Activated T-cell treated with anti-CD3 and anti-CD28 coated beads for 1 hour (primary cell): Measurements from ENCODE around the gene XCR1.
"Not testable (repeated sequence)": the region's sequence is repeated elsewhere in the genome, so short reads cannot be mapped to it uniquely, and the experiment has no call there.

Experiments
- DNase-seq: peaks from one replicate; pipeline ENCODE4 v3.0.0-alpha.2; 2020; ENCODE audit warnings: low read depth

The XCR1 gene

DNA sequence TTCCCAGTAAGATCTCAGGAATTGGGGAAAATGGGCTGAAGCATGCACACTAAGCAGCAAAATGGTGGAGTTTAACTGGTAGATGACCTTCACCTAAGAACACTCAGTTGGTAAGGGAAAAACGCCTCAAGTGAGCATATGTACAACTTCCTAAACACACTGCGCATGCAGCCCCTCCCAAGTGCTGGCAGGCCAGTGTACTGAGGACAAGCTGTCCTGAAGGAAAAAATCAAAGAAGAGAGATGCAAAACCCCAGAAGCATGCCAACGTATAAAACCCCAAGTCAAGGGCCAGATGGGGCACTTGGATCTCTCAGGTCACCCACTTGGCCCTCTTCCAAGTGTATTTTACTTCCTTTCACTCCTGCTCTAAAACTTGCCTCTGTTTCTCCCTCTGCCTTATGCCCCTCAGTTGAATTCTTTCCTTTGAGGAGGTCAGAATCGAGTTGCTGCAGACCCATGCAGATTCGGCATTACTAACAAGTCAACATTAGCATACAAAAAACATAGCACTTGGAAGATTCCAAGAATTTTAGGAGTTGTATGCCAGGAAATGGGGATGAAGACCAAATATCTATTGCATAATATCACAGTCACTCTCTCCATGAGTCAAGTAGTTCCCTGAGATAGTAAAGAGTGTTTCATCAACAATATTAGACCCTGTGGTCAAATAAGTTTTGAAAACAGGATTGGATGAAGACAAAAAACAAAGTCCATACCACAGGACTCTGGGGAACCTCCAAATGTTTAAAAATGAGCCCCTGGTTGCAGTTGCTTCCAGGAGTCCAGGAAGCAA lies 20.8 kb downstream of the XCR1 start:
- DNase-seq, result no peak

- DNase-seq, result not testable (repeated sequence)
Measured at GRCh38 chr3:46003706-46004105, 23.6 kb downstream of the XCR1 start.

- DNase-seq, result no peak
Measured at GRCh38 chr3:46001178-46001577, 26.1 kb downstream of the XCR1 start.

- no peak for DNase-seq
Measured at GRCh38 chr3:45997942-45998341, 29.3 kb downstream of the XCR1 start.

DNA sequence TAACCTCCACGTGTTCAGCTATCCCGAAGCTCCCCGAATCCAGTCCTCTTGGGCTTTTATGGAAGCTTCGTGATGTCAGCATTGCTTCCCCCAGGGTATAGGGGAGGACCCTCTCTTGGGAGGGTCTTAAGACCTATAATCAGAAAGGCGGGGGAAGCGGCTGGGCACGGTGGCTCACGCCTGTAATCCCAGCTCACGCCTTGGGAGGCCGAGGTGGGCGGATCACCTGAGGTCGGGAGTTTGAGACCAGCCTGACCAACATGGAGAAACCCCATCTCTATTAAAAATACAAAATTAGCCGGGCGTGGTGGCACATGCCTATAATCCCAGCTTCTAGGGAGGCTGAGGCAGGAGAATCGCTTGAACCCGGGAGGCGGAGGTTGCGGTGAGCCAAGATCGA lies 29.8 kb downstream of the XCR1 start:
- DNase-seq, result not testable (repeated sequence)

DNA sequence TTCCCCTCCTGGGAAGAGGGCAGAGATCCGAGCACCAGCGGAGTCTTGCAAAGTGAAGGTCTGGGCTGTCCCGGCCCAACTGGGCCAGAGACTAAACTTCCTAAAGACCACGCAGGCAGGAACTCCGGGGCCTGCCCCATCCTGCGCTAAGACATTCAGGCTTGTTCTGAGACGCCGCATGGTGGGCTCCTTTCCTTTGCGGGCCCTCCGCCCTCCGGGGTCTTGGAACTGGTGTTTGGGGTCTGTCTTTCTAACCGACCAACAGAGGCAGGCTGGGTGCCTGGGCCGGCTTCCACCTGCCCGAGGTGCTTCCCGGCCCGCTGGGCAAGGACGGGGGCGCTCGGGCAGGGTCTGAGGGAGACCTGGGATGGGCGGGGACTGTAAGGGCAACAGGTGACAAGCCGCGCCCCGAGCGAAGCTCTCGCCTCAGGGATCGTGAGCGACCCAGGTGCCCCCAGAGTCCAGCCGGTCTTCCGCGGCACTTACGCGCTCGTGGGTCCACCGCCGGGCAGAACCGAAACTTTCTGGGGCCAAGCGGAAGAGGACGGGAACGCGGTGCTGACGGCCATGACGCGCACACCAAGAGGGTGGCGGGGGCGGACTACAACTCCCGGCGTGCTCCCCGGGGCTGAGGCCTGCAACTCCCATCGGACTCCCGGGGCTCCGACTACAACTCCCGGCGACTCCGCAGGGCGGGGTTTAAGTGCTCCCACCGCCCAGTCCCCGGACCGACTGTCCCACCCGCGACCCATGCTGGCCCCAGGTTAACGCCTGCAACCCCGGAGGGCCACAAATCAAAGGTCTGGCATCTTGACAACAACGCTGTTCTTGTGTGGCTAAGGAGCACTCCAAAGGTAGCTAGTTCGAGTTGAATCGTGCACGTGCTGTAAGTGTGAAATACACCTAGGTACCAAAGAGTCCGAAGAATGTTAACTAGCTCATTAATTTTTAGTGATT lies 31.8 kb downstream of the XCR1 start, which contains the start of gene FYCO1:
TSS of gene FYCO1 (minus strand) at position 589 of the 957 bp plus-strand sequence. CDS start 10,914 bp downstream, outside the sequence.
- peak; percentile 81 for DNase-seq

GRCh38 chr3:45994419-45995235 lies 32.7 kb downstream of the XCR1 start:
- DNase-seq, result peak; percentile 16

- no peak for DNase-seq
Measured at GRCh38 chr3:45993421-45994027, 33.8 kb downstream of the XCR1 start.

GRCh38 chr3:45992821-45993221 lies 34.5 kb downstream of the XCR1 start:
- DNase-seq, result no peak

- DNase-seq, result no peak
Measured at GRCh38 chr3:45992133-45992729, 35.1 kb downstream of the XCR1 start.

DNA sequence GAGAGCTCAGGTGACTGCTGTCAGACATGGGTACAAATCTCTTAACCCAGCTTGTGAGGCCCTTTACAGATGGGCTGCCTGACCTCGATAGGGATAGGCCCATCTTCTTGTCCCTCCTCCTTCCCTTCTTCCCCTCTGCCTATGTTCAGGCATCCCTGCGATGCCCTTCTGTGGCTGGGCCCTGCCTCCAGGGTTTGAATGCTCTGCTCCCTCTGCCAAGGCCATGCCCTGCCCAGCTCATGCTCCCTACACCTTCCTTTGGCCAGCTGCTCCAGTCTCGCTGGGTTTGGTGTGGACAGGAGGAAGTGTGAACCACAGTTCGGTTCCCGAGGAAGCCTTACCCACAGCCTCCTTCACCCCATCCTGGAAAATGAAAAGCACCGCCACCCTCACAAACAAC lies 35.9 kb downstream of the XCR1 start:
- DNase-seq, result no peak

DNA sequence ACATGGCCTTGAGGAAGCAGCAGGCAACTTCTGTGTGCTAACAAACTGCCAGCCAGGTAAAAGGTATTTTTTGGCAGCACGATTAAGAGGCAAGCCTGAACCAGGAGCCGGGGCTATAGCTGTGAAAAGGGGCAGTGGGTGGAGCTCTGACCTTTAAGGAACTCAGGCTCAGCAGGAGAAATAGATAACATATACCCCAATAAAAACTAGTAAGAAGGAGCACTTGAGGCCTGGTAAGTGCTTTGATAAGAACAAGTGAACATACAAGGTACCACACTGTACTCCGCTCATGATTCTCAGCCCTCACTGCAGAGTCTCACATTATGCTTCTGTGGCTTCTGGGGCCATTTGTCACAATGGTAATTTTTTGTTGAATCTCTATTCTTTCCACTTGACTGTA lies 37.1 kb downstream of the XCR1 start:
- DNase-seq, result no peak

DNA sequence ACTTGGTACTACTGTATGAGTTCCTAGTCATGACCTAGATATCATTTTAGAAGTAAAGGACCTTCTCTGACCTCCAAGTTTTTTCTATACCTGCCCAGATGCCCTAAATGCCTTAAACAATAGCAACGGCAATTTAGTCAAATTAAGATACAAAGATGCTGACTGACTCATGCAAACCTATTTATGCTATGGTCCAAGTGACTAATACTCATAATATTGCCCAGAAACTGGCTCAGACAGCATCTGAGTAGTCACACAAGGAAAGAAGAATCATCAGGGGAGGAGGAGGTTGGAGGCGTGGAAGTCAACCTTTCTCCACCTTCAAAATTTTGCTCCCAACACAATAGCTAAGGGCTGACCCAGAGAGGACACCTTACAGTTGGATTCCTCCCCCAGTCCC lies 38.5 kb downstream of the XCR1 start:
- no peak for DNase-seq

GRCh38 chr3:45988362-45988761 lies 38.9 kb downstream of the XCR1 start:
- DNase-seq, result no peak

DNA sequence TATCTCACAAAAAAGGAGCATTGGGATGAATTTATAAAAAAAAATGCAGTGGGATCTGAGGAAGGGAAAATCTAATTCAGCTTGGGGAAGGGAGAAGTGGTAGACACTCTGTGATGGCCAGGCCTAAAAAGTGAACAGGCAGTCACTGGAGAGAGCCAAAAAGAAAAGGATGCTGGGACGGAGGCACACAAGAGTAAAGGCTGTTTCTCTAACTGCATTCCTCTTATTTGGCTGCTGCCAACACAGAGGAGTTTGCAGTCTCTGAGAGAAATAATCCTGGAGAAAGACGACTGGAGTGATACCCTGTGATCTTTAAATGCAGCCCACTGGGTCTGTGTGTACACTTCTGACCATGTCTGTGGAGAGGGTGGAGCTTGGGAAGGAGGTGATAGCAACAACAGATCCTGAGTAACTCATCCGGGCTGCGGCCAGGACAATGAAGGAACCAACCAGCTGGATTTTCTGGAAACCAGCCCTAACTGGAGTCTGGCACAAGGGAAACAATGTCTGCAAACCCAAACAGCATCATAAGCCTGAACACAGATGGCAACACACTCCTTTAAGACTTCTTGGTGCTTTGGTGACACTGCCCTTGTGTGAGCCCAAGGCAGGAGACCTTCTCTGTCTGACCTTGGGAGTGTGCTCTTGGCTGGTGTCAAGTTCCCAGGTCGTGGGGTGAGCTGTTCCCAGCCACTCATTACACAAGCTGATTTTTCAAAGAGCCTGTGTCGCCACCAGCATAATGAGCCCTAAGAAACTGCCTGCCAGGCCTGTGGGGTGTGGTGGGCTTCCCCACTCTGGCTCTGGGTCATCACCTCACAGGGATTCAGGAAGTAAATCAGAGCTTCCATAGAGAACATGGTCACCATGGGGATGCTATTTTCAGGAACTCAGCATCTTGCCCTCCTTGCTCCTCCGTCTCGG lies 39.7 kb downstream of the XCR1 start:
- DNase-seq, result no peak

DNA sequence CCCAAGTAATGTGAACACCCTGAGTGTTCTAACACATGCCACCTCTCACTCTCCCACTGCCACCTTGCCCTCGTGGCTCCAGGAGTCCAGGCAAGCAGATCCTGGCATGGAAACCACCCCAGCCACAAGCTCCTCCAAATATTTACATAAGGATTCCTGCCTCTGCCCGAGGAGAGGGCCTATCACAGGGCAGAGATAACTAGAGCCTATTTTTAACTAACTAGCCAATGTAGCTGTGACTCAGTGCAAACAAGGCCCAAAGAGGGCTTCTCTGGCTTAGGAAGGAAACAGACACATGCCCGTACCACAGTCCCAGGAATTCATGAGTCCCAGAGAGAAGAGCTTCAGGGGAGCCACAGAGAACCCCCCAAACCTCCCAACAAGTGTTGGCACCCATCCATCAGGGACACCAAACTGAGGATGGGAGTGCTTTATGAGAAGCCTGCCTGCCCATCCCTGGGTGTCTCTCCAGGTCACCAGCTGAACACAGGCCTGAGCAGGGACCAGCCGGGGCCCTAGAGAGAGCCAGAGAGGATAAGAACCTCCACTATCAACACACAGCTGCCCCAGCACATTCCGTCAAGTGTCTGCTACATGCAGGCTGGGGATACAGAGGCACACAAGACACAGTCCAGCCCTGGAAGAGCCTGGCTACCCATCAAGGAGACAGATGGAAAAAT lies 40.8 kb downstream of the XCR1 start:
- DNase-seq, result no peak

DNA sequence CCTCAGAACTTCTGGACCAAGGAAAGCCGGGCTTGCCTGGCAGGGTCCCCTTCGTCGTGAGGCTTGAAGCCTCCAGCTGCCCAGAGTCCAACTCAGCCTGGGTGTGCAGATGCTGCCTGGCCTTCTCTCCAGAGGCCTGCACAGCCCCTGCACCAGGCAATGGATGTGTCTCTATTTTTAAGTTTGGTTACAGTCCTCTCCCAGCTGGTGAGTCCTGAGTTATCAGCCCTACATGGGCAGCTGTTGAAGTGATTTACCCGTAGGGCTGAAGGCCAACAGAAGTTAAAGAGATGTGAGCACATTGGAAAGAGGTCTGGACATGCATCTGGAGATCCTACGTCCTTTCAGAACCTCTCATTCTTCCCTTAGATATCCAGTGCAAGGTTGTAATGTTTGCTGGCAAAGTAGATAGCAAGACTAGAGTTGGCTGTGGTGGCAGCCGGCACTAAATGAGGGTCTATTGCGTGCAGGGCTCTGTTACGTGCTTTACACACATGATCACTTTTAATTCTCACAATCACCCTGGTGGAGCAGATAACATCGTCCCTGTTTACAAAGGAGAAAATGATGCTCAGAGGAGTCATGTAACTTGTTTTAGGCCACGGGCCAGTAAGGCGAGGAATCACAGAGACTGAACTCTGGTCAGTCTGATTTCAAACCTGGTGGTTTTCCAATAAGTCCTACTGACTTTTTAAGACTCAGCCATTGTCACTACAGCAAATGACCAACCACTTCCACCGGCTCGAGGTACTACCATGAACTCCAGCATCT lies 41.6 kb downstream of the XCR1 start:
- no peak for DNase-seq
